Ecto neural progenitor cell (in vitro differentiated cells): ENCODE measurements around the gene LSM7.

Experiments used
- DNase-seq: peaks from one replicate; pipeline ENCODE4 v3.0.0-alpha.2; 2018; ENCODE audit warnings: low spot score

The LSM7 gene

DNA sequence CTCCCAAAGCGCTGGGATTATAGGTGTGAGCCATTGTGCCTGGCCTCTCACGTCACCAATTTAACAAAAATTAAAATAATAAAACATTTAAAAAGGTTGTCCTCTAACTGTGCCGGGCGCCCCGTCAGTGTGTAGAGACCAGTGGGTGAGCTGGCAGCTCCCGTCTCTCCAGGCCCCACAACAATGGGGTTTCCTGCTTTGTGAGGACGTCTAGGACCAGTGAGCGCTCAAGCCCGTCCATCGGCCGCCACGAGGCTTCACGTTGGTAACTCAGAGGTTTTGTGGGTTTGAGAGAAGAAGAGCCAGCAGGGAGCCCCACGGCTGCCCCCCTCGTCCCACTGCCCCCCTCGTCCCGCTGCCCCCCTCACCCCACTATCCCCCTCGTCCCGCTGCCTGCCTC is 4.7 kb downstream of the LSM7 start:
- no peak for DNase-seq

DNA sequence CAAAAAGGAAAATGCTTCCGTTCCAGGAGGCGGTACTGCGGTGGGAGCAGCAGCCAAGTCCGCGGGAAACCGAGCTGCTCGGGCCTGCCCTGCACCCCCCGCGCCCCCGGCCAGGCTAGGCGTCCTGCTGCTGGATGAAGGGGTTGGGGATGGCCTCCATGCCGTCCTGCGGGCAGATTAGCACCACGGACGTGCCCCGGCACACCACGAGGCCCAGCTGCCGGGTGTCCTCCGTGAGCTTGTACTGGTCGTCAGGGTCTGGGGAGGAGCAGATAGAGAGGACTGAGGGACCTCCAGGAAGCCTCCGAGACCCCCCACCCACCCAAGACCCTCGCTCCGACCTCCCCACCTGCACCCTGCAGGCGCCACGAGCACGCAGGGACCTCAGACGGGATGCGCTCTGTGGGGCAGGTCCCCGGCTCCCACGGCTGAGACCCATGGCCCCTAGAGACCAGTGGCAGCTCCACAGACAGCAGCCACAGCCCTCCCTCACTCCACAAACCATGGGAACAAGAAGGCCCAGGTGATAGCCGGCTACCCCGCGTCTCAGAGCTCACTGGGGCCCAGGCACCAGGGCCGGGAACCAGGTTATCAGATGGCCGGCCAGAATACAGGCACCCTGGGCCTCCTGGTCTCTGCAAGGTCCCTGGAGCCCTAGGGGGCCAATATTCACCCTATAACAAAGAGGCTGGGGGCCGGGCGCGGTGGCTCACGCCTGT is 6.7 kb downstream of the LSM7 start:
- no peak for DNase-seq

DNA sequence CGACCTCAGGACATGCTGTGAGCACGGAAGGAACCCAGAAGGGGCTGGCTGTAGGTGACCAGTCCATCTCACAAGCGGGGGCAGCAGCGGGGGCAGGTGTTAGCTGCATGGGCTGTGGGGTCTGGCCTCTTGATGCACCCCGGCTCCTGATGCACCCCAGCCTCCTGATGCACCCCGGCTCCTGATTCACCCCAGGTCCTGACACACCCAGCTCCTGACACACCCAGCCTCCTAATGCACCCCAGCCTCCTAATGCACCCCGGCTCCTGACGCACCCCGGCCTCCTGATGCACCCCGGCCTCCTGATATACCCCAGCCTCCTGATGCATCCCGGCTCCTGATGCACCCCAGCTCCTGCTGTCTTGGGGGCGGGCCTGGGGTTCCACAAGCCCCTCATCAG is 7.4 kb downstream of the LSM7 start:
- no peak for DNase-seq

DNA sequence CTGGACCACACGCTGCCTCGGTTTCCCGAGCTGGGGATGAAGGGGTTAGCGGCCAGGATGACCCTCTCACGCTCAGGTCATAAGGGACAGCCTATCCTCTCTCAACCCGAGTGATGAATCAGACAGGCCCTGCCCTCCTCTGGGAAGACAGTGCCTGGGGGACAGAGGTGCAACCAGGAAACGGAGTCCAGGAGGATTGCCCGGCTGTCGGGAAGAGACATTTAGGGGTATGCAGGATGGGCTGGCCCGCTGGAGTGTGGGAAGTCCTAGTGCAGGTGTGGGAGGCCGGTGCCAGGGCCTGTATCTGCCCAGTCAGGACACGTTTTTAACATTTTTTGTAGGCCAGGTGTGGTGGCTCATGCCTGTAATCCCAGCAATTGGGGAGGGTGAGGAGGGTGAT is 8.3 kb downstream of the LSM7 start:
- no peak for DNase-seq

DNA sequence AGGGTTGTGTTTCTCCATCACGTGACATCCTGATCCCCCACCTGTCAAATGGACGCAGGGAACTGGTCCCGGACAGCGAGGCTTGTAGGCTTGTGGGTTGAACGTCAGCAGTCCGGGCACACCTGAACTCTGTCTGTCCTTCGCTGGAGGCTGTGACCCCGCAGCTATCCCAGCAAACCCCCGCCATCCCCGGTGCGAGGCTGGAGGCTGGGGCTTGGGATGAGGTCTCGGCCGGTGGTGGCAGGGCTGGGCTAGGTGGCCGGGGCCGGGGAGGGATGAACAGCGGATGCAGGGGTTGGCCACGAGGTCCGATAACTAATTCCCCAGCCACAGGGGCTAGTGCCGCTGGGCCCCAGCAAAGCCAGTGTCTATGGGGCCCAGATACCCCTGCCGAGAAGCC is 8.8 kb downstream of the LSM7 start:
- no peak for DNase-seq

DNA sequence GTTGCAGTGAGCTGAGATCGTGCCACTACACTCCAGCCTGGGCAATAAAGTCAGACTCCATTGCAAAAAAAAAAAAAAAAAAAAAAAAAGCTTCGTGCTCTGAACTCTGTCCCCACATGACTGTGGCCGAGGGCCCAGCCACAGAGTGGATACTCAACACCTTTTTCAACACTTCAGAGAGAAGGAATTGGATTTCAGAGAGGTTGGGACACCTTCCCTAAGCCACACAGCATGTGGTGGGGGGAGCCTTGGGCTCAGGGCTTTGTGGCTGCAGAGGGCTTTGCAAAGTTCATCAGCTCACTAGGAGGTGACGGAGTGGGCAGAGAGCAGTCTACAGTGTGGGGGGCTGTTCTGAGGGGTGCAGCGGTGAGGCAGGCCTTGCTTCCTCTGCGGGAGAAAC is 9.5 kb downstream of the LSM7 start:
- no peak for DNase-seq

DNA sequence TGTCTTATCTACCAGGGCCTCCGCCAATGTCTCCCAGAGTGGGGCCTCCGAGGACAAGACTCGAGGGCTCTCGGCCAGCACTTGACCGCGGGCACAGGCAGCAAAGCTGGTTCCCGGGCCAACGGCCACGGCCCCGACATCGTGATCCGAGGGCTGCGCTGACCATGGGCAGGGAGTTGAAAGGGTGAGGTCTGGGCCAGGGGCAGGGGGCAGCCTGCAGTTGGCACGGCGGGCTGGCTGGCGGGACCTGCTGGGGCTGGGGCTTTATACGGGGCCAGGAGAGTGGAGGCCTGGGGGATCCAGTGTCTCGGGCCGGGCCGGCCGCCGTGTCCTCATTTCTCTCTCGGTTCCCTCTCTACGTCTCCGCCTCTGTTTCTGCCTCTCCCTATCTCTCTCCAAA is 10.6 kb downstream of the LSM7 start:
- no peak for DNase-seq

DNA sequence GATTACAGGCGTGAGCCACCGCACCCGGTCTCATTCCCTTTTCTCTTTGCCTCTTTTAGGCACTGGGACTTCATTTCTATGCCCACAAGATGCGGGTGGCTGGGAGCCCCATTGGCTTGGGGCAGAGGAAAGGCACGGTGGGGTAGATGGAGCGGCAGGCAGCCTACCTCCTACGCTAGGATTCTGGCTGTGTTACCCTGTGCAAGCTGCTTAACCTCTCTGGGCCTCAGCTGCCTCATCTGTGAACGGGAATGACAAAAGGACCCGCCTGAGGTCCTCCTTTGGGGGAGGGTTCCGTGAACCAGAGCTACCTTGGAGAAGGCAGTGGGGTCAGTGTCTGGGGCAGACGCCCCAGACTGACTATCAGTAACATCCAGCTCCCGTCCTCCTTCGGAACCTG is 11.1 kb downstream of the LSM7 start:
- DNase-seq: no peak

DNA sequence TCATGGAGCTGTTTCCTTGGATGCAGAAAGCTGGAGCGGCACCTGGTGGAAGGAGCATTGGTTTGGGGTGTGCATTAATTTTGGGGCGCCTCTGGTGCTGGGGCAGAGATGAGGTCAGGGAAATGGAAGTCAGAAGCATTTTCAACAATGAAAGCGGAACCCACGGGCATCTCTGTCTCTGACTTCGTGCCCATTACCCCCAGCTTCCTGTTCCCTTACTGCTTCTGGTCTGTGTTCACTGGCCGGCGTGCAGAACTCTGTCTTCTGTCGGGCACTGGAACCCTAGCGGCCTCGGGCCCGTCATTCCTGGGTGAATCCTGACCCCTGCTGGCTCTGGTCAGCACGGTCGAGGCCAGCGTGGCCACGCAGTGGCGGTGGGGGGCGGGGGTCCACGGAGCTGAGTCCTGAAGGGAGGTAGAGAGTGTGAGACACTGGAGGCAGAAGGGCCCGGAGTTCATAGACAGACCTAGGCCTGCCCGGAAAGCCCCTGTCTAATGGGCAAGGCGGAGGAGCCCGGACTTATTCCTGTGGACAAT is 12.5 kb downstream of the LSM7 start:
- peak; percentile 83 for DNase-seq

DNA sequence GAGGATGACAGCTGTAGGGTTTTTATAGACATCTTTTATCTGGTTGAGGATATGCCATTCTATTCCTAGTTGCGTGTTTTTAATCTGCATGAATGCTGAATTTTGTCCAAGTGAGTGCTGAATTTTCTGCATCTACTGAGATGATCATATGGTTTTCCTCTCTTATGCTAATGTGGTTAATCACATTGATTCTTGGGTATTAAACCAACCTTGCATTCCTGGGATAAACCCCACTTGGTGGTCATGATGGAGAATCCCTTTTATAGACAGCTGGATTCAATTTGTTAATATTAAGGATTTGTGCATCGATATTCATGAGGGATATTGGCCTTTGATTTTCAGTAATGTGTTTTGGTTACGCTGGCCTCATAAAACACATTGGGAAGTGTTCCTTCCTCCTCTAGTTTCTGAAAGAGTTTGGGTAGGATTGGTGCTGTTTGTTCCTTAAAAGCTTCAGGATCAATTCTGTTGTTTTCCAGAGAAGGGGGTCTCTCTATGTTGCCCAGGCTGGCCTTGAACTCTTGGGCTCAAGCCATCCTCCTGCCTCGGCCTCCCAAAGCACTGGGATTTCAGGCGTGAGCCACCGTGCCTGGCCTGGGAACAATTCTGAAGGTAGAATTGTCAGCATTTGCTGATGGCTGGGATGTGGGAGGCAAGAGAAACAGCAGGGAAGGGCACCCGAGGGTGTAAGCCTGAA is 13.1 kb downstream of the LSM7 start:
- DNase-seq: no peak

DNA sequence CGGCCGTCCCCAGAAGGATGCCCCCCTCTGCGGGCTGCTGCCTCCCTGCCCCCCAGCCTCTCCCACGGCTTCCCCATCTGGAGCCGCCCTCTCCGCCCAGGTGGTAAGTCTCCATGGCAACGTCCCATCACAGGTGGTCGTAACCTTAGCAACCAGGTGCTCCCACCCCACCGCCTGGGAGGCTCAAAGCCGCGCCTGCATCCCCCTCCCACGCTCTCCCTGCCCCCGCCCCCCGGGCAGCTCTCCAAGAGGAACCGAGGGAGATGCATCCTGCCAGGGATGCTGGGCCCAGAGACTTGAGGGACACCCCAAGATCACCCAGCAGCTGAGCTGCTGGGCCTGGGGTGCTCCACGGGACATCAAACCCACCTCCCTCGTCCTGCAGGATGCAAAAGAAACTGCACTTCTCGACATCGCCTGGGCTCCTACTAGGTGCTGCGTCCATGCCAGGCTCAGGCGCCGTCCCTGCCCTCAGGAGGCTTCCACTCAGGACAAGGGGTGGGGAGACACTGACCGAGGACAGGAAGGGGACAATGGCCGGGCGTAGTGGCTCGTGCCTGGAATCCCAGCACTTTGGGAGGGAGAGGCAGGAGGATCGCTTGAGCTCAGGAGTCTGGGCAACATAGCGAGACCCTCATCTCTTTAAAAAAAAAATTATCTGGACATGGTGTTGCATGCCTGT is 15.4 kb downstream of the LSM7 start:
- DNase-seq: no peak

DNA sequence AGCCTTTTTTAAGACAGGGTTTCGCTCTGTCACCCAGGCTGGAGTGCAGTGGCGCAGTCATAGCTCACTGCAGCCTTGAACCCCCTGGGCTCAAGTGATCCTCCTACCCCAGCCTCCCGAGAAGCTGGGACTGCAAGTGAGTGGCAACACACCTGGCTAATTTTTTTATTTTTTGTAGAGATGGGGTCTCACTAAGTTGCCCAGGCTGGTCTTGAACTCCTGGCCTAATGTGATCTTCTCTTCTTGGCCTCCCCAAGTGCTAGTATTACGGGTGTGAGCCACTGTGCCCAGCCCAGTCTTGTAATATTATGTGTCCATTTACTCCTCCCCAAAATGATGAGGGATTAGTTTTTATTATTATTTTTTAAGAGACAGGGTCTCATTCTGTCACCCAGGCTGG is 17.3 kb downstream of the LSM7 start:
- DNase-seq: no peak

DNA sequence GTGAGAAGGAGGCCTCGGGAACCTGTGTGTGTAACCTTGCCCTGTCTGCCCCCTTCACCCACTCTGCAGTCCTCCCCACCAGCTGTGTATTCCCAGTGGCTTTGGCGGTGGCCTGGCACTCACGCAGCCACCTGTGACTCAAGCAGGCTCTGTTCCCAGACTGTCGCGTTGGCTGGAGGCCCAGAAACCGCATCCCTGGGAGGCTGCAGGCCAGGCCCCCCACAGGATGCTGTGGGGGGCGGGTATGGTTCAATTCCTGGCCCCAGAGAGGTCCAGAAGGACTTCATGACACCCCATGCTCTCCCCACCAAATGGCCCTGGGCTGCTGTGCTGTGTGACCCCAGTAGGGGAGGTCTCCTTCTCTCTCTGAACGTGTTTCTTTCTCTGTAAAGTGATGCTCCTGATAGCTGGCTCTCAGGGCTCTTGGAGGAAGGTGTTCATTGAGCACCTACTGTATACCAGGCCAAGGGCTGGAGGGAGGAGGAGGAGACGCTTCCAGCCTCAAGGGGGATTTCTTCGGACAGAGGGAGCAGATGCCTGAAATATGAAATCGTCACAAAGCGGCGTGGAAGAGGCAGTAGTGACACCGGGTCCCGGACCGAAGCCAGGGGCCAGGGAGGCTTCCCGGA is 18.5 kb downstream of the LSM7 start:
- DNase-seq: no peak

DNA sequence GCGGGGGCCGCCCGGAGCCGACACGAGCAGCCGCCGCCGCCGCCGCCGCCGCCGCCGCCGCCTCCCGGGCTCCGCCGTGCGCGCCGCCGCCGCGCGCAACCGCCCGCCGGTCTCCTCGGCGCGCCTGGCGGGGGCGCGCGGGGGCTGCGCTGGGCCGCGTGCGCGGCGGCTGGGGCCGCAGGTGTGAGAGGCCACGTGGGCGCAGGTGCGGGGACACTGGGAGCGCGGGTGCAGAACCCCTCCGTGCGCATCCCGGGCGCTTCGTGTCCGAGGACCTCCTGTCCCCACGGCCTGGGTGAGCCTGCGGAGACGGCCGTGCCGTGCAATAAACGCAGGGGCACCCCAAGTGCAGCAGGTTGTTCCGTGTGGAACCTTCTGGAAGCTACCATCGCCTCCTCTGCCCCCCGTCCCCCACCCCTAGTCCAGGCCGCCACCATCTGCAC is 20.3 kb downstream of the LSM7 start, which contains the start of gene LINGO3:
LINGO3 (minus strand) TSS at position 41 of the 443 bp plus-strand sequence. CDS start 16,378 bp downstream, outside the sequence.
- DNase-seq: peak; percentile 53

DNA sequence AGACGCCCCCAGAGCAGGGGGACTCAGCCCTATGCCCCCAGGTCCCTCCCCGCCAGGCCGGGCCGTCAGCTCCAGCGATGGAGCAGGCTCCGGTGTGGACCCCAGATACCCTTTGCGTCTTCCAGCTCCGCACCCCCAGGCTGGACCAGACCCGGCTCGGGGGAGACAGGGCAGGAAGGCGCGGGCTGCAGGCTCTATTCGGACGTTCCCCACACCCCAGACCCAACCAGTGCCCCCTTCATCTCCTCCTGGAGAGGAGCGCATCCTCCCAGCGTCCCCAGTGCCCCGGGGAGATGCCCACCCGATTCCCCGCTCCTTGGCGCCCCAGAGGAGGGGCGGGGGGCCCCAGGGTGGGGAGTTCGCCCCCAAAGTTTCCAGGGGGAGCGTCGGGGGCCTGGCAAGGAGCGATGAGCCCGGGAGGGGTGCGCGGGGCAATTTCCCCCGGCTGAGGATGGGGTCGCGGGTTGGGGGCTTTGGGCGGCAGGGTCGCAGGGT is 20.8 kb downstream of the LSM7 start:
- no peak for DNase-seq

DNA sequence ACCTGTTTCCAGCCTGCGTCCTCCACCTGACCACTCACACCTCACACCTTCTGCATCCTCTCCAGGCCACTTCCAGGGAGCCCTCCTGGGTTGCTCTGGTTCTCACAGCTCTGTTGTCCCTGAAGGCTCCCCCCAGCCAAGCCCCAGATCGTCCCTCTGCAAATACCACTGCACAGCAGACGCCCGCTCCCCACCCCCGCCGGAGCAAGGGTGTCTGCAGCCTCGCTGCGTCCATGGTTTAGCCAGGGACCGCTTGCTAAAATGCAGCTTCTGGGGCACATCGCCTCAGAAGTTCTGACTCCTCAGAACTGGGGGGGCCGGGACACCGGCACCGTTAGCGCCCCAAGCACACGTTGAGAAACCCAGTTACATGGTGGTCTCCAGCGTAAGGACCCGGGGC is 21.4 kb downstream of the LSM7 start:
- DNase-seq: no peak

DNA sequence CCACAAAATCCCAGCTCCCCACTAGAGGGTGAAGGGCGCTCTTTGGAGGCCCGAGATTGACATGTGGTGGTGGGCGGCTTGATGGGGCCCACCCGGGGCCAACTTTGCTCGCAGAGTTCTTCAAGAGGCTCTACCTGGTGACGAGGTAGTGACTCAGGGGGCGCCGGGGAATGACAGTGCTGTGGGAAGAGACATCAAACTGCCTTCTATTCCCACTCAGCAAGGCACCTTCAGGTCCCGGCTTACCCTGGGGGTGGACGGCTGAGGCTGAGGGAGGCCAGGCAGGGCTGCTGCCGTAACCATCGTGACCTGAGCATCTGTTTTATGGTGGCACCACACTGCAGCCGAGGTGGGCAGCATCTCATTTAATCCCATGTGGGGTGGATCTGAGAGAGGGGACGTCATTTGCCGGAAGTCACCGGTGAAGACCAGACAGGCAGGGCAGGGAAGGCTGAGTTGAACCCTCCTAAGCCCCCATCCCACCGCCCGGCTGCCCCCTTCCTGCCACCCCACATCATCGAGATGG is 22.0 kb downstream of the LSM7 start:
- DNase-seq: no peak

DNA sequence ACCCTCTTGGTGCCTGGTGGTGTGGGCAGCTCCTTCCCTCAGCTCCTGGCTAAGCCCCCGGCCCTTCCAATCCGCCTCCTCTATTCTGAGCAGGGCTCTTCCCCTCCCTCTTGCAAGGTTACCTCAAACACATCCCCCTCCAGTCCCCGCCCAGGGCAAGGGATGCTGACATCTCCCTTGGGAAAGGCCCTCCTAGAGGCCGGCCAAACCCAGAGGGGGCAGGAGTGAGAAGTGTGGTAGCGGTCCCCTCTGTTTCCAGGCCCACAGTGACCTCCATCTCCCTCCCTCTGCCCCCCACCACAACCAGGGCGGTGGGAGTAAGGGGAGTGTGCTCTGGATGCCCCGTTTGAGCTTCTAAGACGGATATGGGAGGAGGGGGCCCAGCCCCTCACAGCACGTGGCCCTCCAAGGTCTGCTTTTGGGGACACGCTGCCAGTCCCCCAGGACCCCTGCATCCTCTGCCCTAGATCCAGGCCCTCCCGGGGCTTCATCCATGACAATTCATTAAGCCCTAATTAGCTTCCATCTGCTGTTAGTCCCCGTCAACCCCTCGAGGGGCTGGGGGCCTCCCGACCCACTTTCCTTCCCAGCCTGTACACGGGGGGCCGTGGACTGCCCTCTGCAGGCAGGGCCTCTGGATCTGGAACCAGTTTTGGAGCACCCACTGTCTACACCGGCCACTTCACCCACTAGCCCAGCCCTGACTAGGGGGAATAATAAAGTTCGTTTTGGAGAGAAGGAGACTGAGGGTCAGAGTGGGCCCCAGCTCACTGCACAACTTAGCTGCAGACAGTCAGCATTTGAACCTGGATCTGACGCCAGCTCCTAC is 22.7 kb downstream of the LSM7 start:
- DNase-seq: no peak

DNA sequence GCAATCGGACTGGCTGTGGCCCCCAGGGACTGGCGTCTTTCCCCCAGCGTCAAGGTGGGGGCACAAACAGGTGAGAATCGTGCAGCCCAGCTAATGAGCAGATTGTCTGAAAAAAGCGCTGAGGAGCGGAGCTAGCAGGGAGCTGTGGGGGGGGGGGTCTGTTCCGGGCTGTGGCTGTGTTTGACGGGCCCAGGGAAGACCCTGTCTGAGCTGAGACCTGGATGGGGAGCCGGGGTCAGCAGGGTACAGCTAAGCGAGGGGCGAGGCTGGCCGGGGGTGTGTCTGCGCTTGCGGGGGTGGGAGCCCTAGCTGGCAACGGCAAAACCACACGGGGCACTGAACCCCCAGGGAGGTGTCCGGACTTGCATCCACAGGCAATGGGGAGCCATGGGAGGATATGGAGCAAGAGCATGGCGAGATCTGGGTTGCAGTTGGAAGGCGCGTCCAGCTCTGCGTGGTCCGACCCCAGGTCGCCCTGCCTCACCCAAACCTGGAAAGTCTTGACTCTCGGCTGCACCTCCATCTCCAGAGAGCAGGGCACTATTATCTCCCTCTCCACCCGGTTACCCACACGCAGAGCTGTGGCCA is 25.1 kb downstream of the LSM7 start:
- DNase-seq: no peak

DNA sequence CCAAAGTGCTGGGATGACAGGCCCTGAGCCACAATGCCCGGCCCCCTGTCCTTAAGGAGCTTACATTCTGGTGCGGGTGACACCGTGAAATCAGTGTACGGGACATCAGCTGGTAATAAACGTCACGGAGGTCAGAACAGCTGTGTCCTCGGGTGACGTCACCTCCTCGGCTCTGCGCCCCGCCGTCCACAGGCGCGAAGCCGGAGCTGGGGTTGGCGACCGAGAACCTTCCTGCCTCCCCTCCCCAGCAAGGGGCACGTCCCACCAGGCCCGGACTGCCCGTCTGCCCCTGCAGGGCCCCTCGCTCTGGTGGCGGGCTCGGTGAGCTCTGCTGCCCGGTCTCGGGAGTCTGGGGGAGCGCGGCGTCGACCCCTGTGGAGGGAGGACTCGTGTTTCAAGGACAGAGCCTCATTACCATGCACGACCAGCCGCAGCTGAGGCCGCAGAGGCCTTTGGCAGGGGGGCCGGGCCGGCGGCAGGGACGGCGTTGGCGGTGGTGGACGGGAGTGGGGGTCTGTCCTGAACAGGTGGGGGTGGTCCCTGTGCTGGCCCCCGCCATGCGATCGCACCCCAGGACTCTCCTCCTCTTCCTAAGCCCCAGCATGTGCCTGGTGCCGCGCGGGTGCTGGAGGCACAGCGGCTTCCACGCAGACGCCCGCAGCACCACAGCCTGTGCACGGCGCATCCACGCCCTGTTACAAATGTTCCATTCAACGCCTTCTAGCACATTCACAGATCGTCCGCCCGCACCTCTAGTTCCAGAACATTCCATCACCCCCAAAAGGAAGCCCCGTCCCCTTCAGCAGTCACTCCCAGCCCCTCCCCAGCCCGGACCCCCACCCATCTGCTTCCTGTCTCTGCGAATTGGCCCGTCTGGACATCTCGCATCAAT is 25.8 kb downstream of the LSM7 start:
- peak; percentile 72 for DNase-seq
